ENCODE measurements around the gene KCNK4.

KCNK4 gene

DNA sequence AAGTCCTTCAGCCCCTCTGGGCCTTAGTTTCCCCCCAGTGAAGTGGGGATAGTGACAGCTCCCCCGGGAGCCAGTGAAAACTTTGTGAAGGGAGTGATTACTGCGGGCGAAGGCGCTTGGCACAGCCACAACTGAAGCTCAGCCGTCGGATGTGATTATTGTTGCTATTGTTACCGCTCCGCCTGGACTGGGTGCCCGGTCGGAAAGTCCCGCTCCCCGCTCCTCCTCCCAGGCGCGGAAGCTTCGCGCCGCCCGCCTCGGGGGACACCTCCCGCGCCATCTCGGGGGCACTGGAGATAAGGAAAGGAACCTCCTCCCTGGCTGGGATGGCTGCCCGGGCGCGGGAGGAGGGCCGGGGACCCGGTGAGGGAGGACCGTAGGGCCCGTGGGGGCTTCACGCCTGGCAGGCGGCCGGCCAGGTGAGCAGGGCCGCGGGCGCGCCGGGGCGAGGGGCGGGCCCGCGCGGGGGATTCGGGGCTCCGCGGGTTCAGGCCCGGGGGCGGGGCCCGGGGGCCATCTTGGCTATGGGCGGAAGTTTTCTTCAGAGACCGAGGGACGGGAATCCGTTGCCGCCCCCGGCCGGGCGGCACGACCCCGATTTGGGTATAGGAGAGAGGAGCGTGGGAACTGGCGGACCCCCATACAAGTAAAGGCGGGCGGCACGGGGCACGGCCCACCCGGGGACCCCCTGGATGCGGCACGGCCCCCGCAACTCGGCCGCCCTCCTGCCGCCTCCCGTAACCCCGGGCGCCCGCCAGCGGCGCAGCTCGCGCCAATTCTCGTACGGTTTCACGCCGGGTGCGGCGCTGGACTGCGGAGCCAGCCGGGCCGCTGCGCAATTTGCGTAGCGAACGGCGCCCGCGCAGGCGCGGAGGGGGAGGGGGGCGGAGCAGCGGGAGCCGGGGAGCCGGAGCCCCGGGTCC lies 5.9 kb upstream of the KCNK4 start, which contains the start of gene GPR137:
GPR137 (plus strand) TSS at position 887 of the 923 bp plus-strand sequence. CDS start 677 bp downstream, outside the sequence.
- Histone ChIP-seq H2AFZ (ENCODE audit: low read depth, low read length) (peak within 1 kb of the TSS; percentile 67), H3K36me3 (ENCODE audit: insufficient read depth, low read length) (peaks cover 7% of the 10 kb centered on the region), H3K4me3 (ENCODE audit: low read length) (peak within 1 kb of the TSS; percentile 97), H3K4me1 (ENCODE audit: insufficient read depth, low read length) (peaks cover 16% of the 10 kb centered on the region), H3K9me3 (ENCODE audit: low read length) (no peaks in the 10 kb centered on the region), H3K27me3 (ENCODE audit: insufficient read depth, low read length) (peaks cover 9% of the 10 kb centered on the region)

- no peak overlapping the region for H2AFZ ChIP-seq (ENCODE audit: low read depth, low read length)
- H3K27me3 ChIP-seq (ENCODE audit: insufficient read depth, low read length), result peaks cover 18% of the 10 kb centered on the region
- H3K36me3 ChIP-seq (ENCODE audit: insufficient read depth, low read length), result peaks cover 7% of the 10 kb centered on the region
- peaks cover 16% of the 10 kb centered on the region for H3K4me1 ChIP-seq (ENCODE audit: insufficient read depth, low read length)
- H3K9me3 ChIP-seq (ENCODE audit: low read length), result no peaks in the 10 kb centered on the region
- peak overlapping the region; percentile 97 for H3K4me3 ChIP-seq (ENCODE audit: low read length)
Observed at GRCh38 chr11:64285885-64286800, 5.0 kb upstream of the KCNK4 start.

GRCh38 chr11:64286801-64287159 lies 4.3 kb upstream of the KCNK4 start:
- H3K9me3 ChIP-seq (ENCODE audit: low read length), result no peaks in the 10 kb centered on the region
- H3K4me3 ChIP-seq (ENCODE audit: low read length), result no peak overlapping the region
- H2AFZ ChIP-seq (ENCODE audit: low read depth, low read length), result no peak overlapping the region
- H3K4me1 ChIP-seq (ENCODE audit: insufficient read depth, low read length), result peaks cover 18% of the 10 kb centered on the region
- peaks cover 24% of the 10 kb centered on the region for H3K27me3 ChIP-seq (ENCODE audit: insufficient read depth, low read length)
- H3K36me3 ChIP-seq (ENCODE audit: insufficient read depth, low read length), result peaks cover 7% of the 10 kb centered on the region

GRCh38 chr11:64287676-64288352 lies 3.3 kb upstream of the KCNK4 start:
- Histone ChIP-seq H2AFZ (ENCODE audit: low read depth, low read length) (no peak overlapping the region), H3K4me3 (ENCODE audit: low read length) (no peak overlapping the region), H3K36me3 (ENCODE audit: insufficient read depth, low read length) (no peaks in the 10 kb centered on the region), H3K9me3 (ENCODE audit: low read length) (no peaks in the 10 kb centered on the region), H3K27me3 (ENCODE audit: insufficient read depth, low read length) (peaks cover 35% of the 10 kb centered on the region), H3K4me1 (ENCODE audit: insufficient read depth, low read length) (peaks cover 26% of the 10 kb centered on the region)

DNA sequence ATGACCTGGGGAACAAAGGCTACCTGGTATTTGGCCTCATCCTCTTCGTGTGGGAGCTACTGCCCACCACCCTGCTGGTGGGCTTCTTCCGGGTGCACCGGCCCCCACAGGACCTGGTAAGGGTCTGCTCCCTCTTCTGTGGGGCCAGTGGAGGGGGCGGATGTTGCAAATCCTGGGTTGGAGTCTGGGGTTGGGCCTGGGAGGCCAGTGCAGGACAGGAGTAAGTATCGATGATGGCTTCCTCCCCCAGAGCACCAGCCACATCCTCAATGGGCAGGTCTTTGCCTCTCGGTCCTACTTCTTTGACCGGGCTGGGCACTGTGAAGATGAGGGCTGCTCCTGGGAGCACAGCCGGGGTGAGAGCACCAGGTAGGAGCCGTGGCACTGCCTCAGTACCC lies 2.8 kb upstream of the KCNK4 start:
- Histone ChIP-seq H3K4me3 (ENCODE audit: low read length) (no peak overlapping the region), H3K9me3 (ENCODE audit: low read length) (no peaks in the 10 kb centered on the region), H3K36me3 (ENCODE audit: insufficient read depth, low read length) (no peaks in the 10 kb centered on the region), H3K4me1 (ENCODE audit: insufficient read depth, low read length) (peaks cover 25% of the 10 kb centered on the region), H3K27me3 (ENCODE audit: insufficient read depth, low read length) (peaks cover 40% of the 10 kb centered on the region), H2AFZ (ENCODE audit: low read depth, low read length) (no peak overlapping the region)

- no peaks in the 10 kb centered on the region for H3K36me3 ChIP-seq (ENCODE audit: insufficient read depth, low read length)
- peaks cover 21% of the 10 kb centered on the region for H3K4me1 ChIP-seq (ENCODE audit: insufficient read depth, low read length)
- H2AFZ ChIP-seq (ENCODE audit: low read depth, low read length), result no peak overlapping the region
- peaks cover 42% of the 10 kb centered on the region for H3K27me3 ChIP-seq (ENCODE audit: insufficient read depth, low read length)
- no peak overlapping the region for H3K4me3 ChIP-seq (ENCODE audit: low read length)
- H3K9me3 ChIP-seq (ENCODE audit: low read length), result no peaks in the 10 kb centered on the region
Observed at GRCh38 chr11:64289002-64289564, 2.0 kb upstream of the KCNK4 start.

DNA sequence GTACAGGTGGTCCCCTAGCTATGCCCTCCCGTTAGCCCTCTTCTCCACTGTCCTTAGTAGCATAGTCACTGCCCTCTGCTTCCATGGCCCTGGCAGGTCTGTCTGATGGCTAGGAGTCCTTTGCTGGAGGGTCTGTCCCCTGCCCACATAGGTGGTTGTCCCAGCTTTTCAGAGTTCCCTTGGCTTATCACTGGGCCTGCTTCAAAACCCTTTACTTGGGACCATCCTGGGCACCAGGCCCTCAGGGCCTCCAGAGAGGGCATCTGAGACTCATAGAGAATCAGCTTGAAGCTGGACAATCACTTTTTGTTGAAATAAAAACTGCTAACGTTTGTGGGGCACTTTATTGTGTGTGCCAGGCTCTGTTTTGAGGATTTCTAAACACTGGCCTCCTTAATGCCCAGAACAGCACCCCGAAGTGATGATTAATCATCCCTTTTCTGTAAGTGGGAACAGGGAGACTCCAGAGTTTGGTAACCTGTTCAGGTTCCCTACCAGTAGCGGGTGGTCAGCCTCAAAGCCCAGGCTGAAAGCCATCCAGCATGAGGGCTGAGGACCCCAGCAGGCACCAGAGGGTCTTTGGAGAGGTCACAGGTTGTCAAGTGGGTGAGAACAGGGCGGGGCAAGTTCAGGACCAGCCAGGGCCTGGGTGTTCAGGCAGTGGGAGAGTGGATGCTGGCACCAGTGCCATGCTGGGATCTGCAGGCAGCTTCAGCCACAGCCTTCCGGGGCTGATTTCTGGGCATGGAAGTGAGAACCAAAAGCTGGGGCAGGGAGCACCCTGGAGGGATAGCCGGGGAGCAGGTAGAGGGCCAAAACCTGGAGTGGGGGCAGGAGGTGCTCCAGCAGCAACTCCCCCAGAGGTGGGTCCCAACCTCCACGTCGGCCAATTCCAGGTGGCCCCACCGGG lies 495 bp upstream of the KCNK4 start:
- Histone ChIP-seq H2AFZ (ENCODE audit: low read depth, low read length) (no peak overlapping the region), H3K4me1 (ENCODE audit: insufficient read depth, low read length) (peaks cover 30% of the 10 kb centered on the region), H3K27me3 (ENCODE audit: insufficient read depth, low read length) (peaks cover 42% of the 10 kb centered on the region), H3K9me3 (ENCODE audit: low read length) (no peaks in the 10 kb centered on the region), H3K4me3 (ENCODE audit: low read length) (no peak overlapping the region), H3K36me3 (ENCODE audit: insufficient read depth, low read length) (no peaks in the 10 kb centered on the region)

- Histone ChIP-seq H3K9me3 (ENCODE audit: low read length) (no peaks in the 10 kb centered on the region), H2AFZ (ENCODE audit: low read depth, low read length) (peak overlapping the region; percentile 23), H3K27me3 (ENCODE audit: insufficient read depth, low read length) (peaks cover 53% of the 10 kb centered on the region), H3K4me1 (ENCODE audit: insufficient read depth, low read length) (peaks cover 20% of the 10 kb centered on the region), H3K36me3 (ENCODE audit: insufficient read depth, low read length) (no peaks in the 10 kb centered on the region), H3K4me3 (ENCODE audit: low read length) (peak overlapping the region; percentile 38)
Observed at GRCh38 chr11:64291752-64292459, 804 bp downstream of the KCNK4 start.

- H3K9me3 ChIP-seq (ENCODE audit: low read length), result no peaks in the 10 kb centered on the region
- H3K4me3 ChIP-seq (ENCODE audit: low read length), result peak overlapping the region; percentile 38
- H2AFZ ChIP-seq (ENCODE audit: low read depth, low read length), result peak overlapping the region; percentile 23
- H3K4me1 ChIP-seq (ENCODE audit: insufficient read depth, low read length), result peaks cover 20% of the 10 kb centered on the region
- no peaks in the 10 kb centered on the region for H3K36me3 ChIP-seq (ENCODE audit: insufficient read depth, low read length)
- peaks cover 60% of the 10 kb centered on the region for H3K27me3 ChIP-seq (ENCODE audit: insufficient read depth, low read length)
Observed at GRCh38 chr11:64292460-64293254, 1.6 kb downstream of the KCNK4 start.

DNA sequence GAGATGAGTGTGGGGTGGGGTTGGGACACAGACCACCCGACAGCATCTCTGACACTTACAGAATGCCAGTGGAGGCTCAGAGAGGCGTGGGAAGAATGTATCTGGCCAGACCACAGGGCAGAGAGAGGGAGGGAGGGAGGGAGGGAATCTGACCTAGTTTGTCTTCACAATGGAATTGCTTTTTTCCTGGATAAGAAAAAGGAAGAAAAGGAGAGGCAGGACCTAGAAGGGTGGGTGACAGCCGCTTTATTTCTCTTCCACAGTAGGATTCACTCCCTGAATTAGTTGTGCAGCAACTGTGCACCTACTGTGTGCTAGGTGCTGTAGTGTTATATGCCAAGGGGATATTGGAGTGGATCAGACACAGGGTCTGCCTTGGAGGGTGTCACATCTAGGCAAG lies 3.7 kb downstream of the KCNK4 start:
- Histone ChIP-seq H3K4me1 (ENCODE audit: insufficient read depth, low read length) (peaks cover 28% of the 10 kb centered on the region), H3K27me3 (ENCODE audit: insufficient read depth, low read length) (peaks cover 75% of the 10 kb centered on the region)

GRCh38 chr11:64295760-64296159 lies 4.7 kb downstream of the KCNK4 start:
- Histone ChIP-seq H2AFZ (ENCODE audit: low read depth, low read length) (no peak overlapping the region), H3K4me1 (ENCODE audit: insufficient read depth, low read length) (peaks cover 34% of the 10 kb centered on the region), H3K27me3 (ENCODE audit: insufficient read depth, low read length) (peaks cover 77% of the 10 kb centered on the region), H3K36me3 (ENCODE audit: insufficient read depth, low read length) (no peaks in the 10 kb centered on the region), H3K9me3 (ENCODE audit: low read length) (no peaks in the 10 kb centered on the region), H3K4me3 (ENCODE audit: low read length) (no peak overlapping the region)

More for the DNA sequence above, 3.7 kb downstream of the KCNK4 start:
- Histone ChIP-seq H3K4me3 (ENCODE audit: low read length) (no peak overlapping the region), H3K36me3 (ENCODE audit: insufficient read depth, low read length) (no peaks in the 10 kb centered on the region), H3K9me3 (ENCODE audit: low read length) (no peaks in the 10 kb centered on the region), H2AFZ (ENCODE audit: low read depth, low read length) (no peak overlapping the region)

All from neuron (in vitro differentiated cells).